ENCODE results near the gene ZYG11B. TPM values are rescaled to one million over a fixed set of nuclear protein-coding genes. Genes with fewer than 3 reads are reported as not detected.

Gene ZYG11B
- total and polyA plus RNA-seq, 2 of the 13 experiments (the other 11 are each of a cell fraction or from before 2014, with no cell fraction given) = 6.9 to 17.9 TPM

DNA sequence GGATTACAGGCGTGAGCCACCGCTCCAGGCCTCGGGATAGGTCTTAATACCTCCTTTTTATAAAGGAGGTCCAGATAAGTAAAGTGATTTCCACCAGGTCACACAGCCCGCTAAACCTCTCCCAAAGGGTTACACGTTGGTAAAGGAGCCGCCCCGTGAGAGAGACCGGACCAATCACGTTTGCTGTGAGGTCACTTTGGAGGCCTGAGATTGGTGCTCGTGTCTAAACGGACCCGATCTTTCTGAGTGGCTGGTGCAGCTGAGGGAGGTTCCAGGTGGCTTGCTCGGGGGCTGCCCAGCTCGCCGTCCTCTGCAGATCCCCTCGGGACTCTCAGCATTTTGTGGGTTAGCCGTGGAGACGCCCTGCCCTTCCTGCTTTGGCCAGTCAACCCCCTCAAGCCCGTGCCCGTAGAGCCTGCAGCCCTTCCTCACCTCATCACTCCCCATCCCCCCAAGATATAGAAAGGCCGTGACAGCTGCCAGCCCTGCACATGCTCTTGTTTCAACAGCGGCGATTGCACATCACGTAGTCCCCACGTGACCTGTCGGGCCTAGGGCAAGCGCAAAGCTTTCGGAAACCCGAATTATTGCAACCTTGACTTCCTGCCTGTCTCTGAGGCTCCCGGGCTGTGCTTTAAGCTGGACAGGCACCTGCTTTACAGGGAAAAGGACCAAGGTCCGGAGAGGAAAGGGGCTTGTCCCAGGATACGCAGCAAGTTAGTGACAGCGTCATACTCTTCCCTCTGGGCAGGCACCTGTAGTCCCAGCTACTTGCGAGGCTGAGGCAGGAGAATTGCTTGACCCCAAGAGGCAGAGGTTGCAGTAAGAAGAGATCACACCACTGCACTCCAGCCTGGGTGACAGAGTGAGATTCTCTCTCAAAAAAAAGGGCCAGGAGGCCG, 23.1 kb upstream of the ZYG11B start (continued):
- TF ChIP-seq ZGPAT (CRISPR knock-in tag; IDR thresholded peaks at IDR 0.05) = peak; percentile 88; the same call in 1 of the 2 replicates
- peak; percentile 71 for TF ChIP-seq KMT2A (CRISPR knock-in tag; IDR thresholded peaks at IDR 0.05)
- TF ChIP-seq ZFP62 (CRISPR knock-in tag; IDR thresholded peaks at IDR 0.05) = no peak
- TF ChIP-seq ZNF142 (CRISPR knock-in tag; IDR thresholded peaks at IDR 0.05) = peak; percentile 60; the same call in 1 of the 2 replicates
- no peak for TF ChIP-seq HOXD1 (CRISPR knock-in tag; IDR thresholded peaks at IDR 0.05)
- TF ChIP-seq, protein P1, sequence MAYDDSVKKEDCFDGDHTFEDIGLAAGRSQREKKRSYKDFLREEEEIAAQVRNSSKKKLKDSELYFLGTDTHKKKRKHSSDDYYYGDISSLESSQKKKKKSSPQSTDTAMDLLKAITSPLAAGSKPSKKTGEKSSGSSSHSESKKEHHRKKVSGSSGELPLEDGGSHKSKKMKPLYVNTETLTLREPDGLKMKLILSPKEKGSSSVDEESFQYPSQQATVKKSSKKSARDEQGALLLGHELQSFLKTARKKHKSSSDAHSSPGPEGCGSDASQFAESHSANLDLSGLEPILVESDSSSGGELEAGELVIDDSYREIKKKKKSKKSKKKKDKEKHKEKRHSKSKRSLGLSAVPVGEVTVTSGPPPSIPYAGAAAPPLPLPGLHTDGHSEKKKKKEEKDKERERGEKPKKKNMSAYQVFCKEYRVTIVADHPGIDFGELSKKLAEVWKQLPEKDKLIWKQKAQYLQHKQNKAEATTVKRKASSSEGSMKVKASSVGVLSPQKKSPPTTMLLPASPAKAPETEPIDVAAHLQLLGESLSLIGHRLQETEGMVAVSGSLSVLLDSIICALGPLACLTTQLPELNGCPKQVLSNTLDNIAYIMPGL (CRISPR knock-in tag; IDR thresholded peaks at IDR 0.05; ENCODE audit: borderline replicate concordance in 1 of 2, low read depth in 1 of 2) = peak; percentile 57 to 70; a peak in 2 of 4 replicates
- TF ChIP-seq LRRFIP1 (CRISPR knock-in tag; conservative IDR thresholded peaks at IDR 0.05) = no peak
- TF ChIP-seq SUZ12 (IDR thresholded peaks at IDR 0.05; ENCODE audit: low read depth, low read length) = no peak
- peak; percentile 90; the same call in 1 of the 2 replicates for TF ChIP-seq MXD1 (CRISPR knock-in tag; IDR thresholded peaks at IDR 0.05)
- TF ChIP-seq KDM4B (CRISPR knock-in tag; IDR thresholded peaks at IDR 0.05) = no peak
- peak; percentile 93 for TF ChIP-seq YEATS4 (CRISPR knock-in tag; IDR thresholded peaks at IDR 0.05; ENCODE audit: borderline replicate concordance)
- no peak for TF ChIP-seq NCOA5 (CRISPR knock-in tag; IDR thresholded peaks at IDR 0.05)

All from HepG2 (cell line).